Stimulated activated CD4-positive, alpha-beta T cell treated with anti-CD3 and anti-CD28 coated beads, Interleukin-2, amount 100 ng/mL, for 48 hours (primary cell): ENCODE results near the gene DEFB131A.
"Not testable (repeated sequence)": the region's sequence is repeated elsewhere in the genome, so short reads cannot be mapped to it uniquely, and the experiment has no call there.

Experiments used
- DNase-seq, 2 donors: peaks; one replicate each; pipeline ENCODE4 v3.0.0-alpha.2; 2020

Gene DEFB131A

DNA sequence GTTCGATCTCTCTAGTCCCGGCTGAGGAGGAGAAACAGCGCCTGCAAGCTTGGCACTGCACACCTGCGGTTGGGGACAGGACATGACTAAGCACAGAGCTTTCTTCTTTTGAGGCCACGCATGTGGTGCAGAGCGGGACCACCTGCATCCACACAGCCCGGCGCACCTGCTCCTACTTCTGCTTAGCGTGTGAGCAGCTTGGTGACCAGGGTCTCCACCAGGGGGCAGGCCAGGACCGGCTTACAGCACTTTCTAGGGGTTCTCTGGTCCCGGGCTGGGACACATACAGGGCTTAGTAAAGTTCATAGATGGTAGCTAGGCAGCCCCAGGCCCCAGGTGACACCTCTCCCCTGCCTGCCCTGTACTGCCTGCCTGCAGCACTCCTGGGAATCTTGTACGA is 51.2 kb downstream of the DEFB131A start:
- peak; percentile 73 to 77 for DNase-seq

- DNase-seq = not testable (repeated sequence)
Observed at GRCh38 chr4:9497575-9498467, 53.6 kb downstream of the DEFB131A start.

- not testable (repeated sequence) for DNase-seq
Observed at GRCh38 chr4:9498468-9499040, 54.3 kb downstream of the DEFB131A start.

DNA sequence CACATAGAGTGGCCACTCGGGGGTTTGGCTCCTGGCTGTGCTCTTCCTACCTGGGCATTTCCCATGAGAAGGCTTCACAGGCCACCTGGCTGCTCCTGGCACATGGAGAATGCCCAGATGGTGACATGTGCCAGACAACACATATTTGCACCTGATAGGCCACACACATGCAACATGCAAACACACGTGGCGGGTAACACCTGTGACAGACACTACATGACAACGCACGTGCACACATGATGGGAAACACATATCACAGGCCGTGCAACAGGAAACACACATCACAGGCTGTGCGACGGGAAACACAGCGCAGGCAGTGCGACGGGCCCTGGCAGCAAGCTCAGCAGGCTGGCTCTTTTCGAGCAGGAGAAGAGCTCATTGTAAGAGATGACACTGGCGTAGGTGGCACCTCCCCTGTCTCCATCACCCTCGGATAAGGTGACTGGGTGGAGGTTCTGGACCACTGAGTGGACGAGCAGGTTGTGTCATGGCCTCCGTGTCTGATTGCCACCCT is 55.8 kb downstream of the DEFB131A start:
- not testable (repeated sequence) for DNase-seq
